ENCODE data around the gene CTSL. TPM values are rescaled to one million over a fixed set of nuclear protein-coding genes. Genes with fewer than 3 reads are reported as not detected.

The CTSL gene
- total and polyA plus RNA-seq, 2 of the 13 experiments (the other 11 are each of a cell fraction or from before 2014, with no cell fraction given): 78.1 to 113 TPM

- peak; percentile 48; the same call in 1 of the 2 replicates for TF ChIP-seq ETV5 (CRISPR knock-in tag; IDR thresholded peaks at IDR 0.05; ENCODE audit: borderline replicate concordance)
- TF ChIP-seq GABPB1 (CRISPR knock-in tag; IDR thresholded peaks at IDR 0.05): no peak
- TF ChIP-seq HOXA7 (CRISPR knock-in tag; IDR thresholded peaks at IDR 0.05): no peak
- no peak for TF ChIP-seq IKZF4 (CRISPR knock-in tag; IDR thresholded peaks at IDR 0.05; ENCODE audit: borderline replicate concordance, low read depth, not compliant biosample characterization)
- TF ChIP-seq ZNF329 (CRISPR knock-in tag; IDR thresholded peaks at IDR 0.05; ENCODE audit: low read depth): no peak
- no peak for TF ChIP-seq GMEB2 (CRISPR knock-in tag; IDR thresholded peaks at IDR 0.05; ENCODE audit: low read depth)
- no peak for TF ChIP-seq ZNF225 (CRISPR knock-in tag; IDR thresholded peaks at IDR 0.05)
- peak; percentile 64; the same call in 1 of the 2 replicates for TF ChIP-seq KAT8 (CRISPR knock-in tag; IDR thresholded peaks at IDR 0.05)
- no peak for TF ChIP-seq KAT2B (IDR thresholded peaks at IDR 0.05; ENCODE audit: borderline replicate concordance, low read depth, low read length)
- TF ChIP-seq RBM22 (optimal IDR thresholded peaks at IDR 0.05; ENCODE audit: low read length): no peak
- no peak for TF ChIP-seq HCFC1 (IDR thresholded peaks at IDR 0.05; ENCODE audit: low read depth, low read length)
- peak; percentile 32; the same call in 1 of the 2 replicates for TF ChIP-seq IKZF5 (CRISPR knock-in tag; IDR thresholded peaks at IDR 0.05)
- TF ChIP-seq ETS1 (CRISPR knock-in tag; IDR thresholded peaks at IDR 0.05): no peak
- TF ChIP-seq ZNF263 (CRISPR knock-in tag; IDR thresholded peaks at IDR 0.05): no peak
- no peak for TF ChIP-seq POLR2A (IDR thresholded peaks at IDR 0.05; ENCODE audit: insufficient read depth in 1 of 2, low read depth in 2 of 2, low read length in 2 of 2)
- TF ChIP-seq ZBTB3 (CRISPR knock-in tag; IDR thresholded peaks at IDR 0.05; ENCODE audit: borderline replicate concordance, low read depth): no peak
- TF ChIP-seq TBX3 (IDR thresholded peaks at IDR 0.05; ENCODE audit: borderline replicate concordance): no peak
- no peak for TF ChIP-seq ZNF460 (CRISPR knock-in tag; IDR thresholded peaks at IDR 0.05; ENCODE audit: borderline replicate concordance)
- TF ChIP-seq TMF1 (CRISPR knock-in tag; IDR thresholded peaks at IDR 0.05; ENCODE audit: low read depth): no peak
- peak; percentile 89 for TF ChIP-seq FOXA3 (CRISPR knock-in tag; IDR thresholded peaks at IDR 0.05)
- no peak for TF ChIP-seq ZNF512B (CRISPR knock-in tag; IDR thresholded peaks at IDR 0.05; ENCODE audit: borderline replicate concordance)
- no peak for TF ChIP-seq NONO (IDR thresholded peaks at IDR 0.05)
- TF ChIP-seq NONO (CRISPR knock-in tag; conservative IDR thresholded peaks at IDR 0.05): 0 out of 2 replicates have a peak, but pooled peaks have one; percentile 29
- TF ChIP-seq TRIM22 (IDR thresholded peaks at IDR 0.05): no peak
- TF ChIP-seq KDM4B (CRISPR knock-in tag; IDR thresholded peaks at IDR 0.05): 0 out of 2 replicates have a peak, but pooled peaks have one; percentile 40
These were observed 11.1 kb upstream of the CTSL start (continued) for GRCh38 chr9:87714819-87715218.
